Common myeloid progenitor, CD34-positive (primary cell): Measurements from ENCODE around the gene GRIK1.

Experiments
- CTCF ChIA-PET: fragments of 350-600 bp; sonication (Branson Sonifier 250); formaldehyde crosslinking; loops from one replicate; lab custom pipeline; 2021; ENCODE audit warnings: antibody characterized with exemption; lab: Charles Lee
- POLR2A ChIA-PET: fragments of 350-600 bp; sonication (Branson Sonifier 250); formaldehyde crosslinking; loops from one replicate; lab custom pipeline; 2021; ENCODE audit warnings: antibody characterized with exemption; lab: Charles Lee
- DNase-seq, 3 donors: peaks; one replicate each; pipeline versions ENCODE4 v3.0.0 to v3.0.0-alpha.2; 2013
- H3K27ac ChIP-seq, 2 experiments: 1 replicate in 1 of 2; 2 replicates in 1 of 2; pipeline ENCODE4 v1.7.0; 2013; ENCODE audit warnings: inconsistent platforms in 2 of 2, low read length in 2 of 2, mild to moderate bottlenecking in 2 of 2, low read depth in 1 of 2, moderate library complexity in 1 of 2; ENCODE audit not compliant: severe bottlenecking in 2 of 2, insufficient read depth in 1 of 2, poor library complexity in 1 of 2
- H3K27me3 ChIP-seq, 5 experiments: replicated peaks in 2 of 5; 1 replicate in 3 of 5; 2 replicates in 2 of 5; pipeline versions ENCODE4 v1.6.1 to v1.7.0; 2013; ENCODE audit warnings: low read length in 4 of 5, mild to moderate bottlenecking in 2 of 5, moderate library complexity in 2 of 5, inconsistent platforms in 1 of 5; ENCODE audit not compliant: insufficient read depth in 5 of 5, control insufficient read depth in 4 of 5
- H3K36me3 ChIP-seq, 4 experiments: 1 replicate in 2 of 4; 2 replicates in 2 of 4; pipeline versions ENCODE4 v1.6.1 to v1.7.0; 2013; ENCODE audit warnings: low read length in 3 of 4, control low read depth in 1 of 4, mild to moderate bottlenecking in 1 of 4; ENCODE audit not compliant: control insufficient read depth in 4 of 4, insufficient read depth in 4 of 4
- H3K4me1 ChIP-seq, 4 experiments: 1 replicate in 3 of 4; 2 replicates in 1 of 4; pipeline versions ENCODE4 v1.6.1 to v1.7.1; 2013; ENCODE audit warnings: low read length in 3 of 4, mild to moderate bottlenecking in 3 of 4, control low read depth in 1 of 4, inconsistent platforms in 1 of 4, moderate library complexity in 1 of 4; ENCODE audit not compliant: control insufficient read depth in 4 of 4, insufficient read depth in 4 of 4; ENCODE audit errors: control extremely low read depth in 1 of 4
- H3K4me3 ChIP-seq, 7 experiments: 1 replicate in 4 of 7; 2 replicates in 3 of 7; pipeline versions ENCODE4 v1.5.1 to v1.7.0; 2013; ENCODE audit warnings: mild to moderate bottlenecking in 7 of 7, low read length in 6 of 7, moderate library complexity in 6 of 7, inconsistent platforms in 2 of 7, low read depth in 2 of 7, control low read depth in 1 of 7; ENCODE audit not compliant: insufficient read depth in 4 of 7, control insufficient read depth in 1 of 7; ENCODE audit errors: extremely low read depth in 1 of 7
- H3K9me3 ChIP-seq, 5 experiments: 1 replicate in 4 of 5; 2 replicates in 1 of 5; pipeline versions ENCODE4 v1.6.1 to v1.7.1; 2013; ENCODE audit warnings: low read length in 4 of 5, mild to moderate bottlenecking in 2 of 5, inconsistent platforms in 1 of 5, low read depth in 1 of 5, moderate library complexity in 1 of 5; ENCODE audit not compliant: control insufficient read depth in 4 of 5, insufficient read depth in 2 of 5; ENCODE audit errors: control extremely low read depth in 1 of 5
- WGBS: methylation state at CpG from one replicate; pipeline ENCODE4 v1.1.5; 2013; ENCODE audit not compliant: insufficient coverage; 5-methylcytosine and 5-hydroxymethylcytosine counted together

GRIK1 gene

DNA sequence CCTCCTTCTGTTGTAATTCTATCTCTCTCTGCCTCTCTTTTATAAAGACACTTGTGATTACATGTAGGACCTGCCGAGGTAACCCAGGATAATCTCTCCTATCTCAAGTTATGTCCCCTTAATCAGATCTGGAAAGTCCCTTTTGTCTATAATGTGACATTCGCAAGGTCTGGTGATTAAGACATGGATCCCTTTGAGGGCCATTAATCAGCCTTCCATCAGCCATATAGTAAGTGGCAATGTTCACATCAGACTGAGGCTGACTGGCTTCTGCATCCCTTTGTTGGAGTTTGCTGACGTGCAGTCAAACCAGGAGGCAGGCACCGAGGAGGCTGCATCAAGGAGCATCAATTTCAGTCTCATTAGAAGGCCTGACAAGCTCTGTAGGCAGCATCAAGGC lies 431.5 kb downstream of the GRIK1 start:
- POLR2A ChIA-PET: no interaction called here
- Histone ChIP-seq H3K36me3 (no peaks in the 10 kb centered on the region), H3K4me1 (no peaks in the 10 kb centered on the region), H3K9me3 (peaks cover 0 to 2% (median 0%) of the 10 kb centered on the region in 5 experiments), H3K27me3 (no peaks in the 10 kb centered on the region), H3K4me3 (no peak overlapping the region), H3K27ac (no peak overlapping the region)
- no peak for DNase-seq
- CTCF ChIA-PET: no interaction called here
- 94% methylated on average over 4 of the region's 4 CpGs for WGBS

DNA sequence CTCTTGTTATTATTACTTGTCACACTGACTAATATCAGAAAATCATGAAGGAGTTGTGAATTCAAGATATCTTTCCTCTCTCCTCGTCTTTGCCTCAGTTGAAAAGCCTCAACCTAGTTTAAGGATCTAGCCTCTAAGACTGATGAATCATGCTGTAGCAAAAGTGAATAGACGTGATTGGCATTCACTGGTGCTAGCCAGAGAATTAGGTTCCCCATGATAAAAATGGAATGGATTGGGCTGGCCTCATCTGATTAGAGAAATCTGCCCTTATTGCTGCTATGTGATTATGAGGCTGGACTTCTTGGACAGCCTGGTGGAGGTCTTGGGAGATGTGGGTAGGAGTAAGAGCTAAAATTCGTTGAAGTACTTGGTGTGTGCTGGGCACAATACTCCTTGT lies 432.8 kb downstream of the GRIK1 start:
- Histone ChIP-seq H3K27me3 (no peaks in the 10 kb centered on the region), H3K4me1 (no peaks in the 10 kb centered on the region), H3K27ac (no peak overlapping the region), H3K4me3 (no peak overlapping the region), H3K9me3 (no peaks in the 10 kb centered on the region), H3K36me3 (no peaks in the 10 kb centered on the region)
- 100% methylated on average over 1 of the region's 3 CpGs for WGBS
- ChIA-PET CTCF (no interaction called here), POLR2A (no interaction called here)
- DNase-seq: no peak

DNA sequence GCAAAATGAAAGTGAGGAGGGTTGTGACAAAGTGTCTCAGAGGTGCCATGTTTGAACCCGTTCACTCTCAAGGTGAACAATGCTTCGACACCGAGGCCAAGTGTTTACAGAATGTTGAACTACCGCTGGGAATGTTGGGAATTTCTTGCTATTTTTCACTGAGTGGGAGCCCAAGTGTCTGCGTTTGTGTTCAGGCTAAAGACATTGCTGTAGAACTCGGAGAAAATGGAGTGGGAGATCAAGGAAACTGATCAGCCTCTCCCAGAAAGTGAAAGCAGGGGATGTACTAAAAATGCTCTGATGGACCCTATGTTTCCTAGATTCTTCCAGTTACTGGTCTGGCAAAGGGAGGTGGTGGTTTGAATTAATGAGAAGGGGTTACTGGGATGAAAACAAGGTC lies 433.6 kb downstream of the GRIK1 start:
- Histone ChIP-seq H3K9me3 (no peaks in the 10 kb centered on the region), H3K27ac (no peak overlapping the region), H3K36me3 (no peaks in the 10 kb centered on the region), H3K4me1 (no peaks in the 10 kb centered on the region), H3K27me3 (no peaks in the 10 kb centered on the region), H3K4me3 (no peak overlapping the region)
- DNase-seq: no peak
- ChIA-PET CTCF (no interaction called here), POLR2A (no interaction called here)
- WGBS: 66% methylated on average over 6 of the region's 6 CpGs

- no peak overlapping the region for H3K4me3 ChIP-seq
- H3K27me3 ChIP-seq: no peaks in the 10 kb centered on the region
- ChIA-PET CTCF (no interaction called here), POLR2A (no interaction called here)
- no peaks in the 10 kb centered on the region for H3K9me3 ChIP-seq
- WGBS: 0% methylated on average over 1 of the region's 3 CpGs
- no peaks in the 10 kb centered on the region for H3K4me1 ChIP-seq
- H3K36me3 ChIP-seq: no peaks in the 10 kb centered on the region
- DNase-seq: no peak
- H3K27ac ChIP-seq: no peak overlapping the region
Measured at GRCh38 chr21:29504751-29505321, 435.0 kb downstream of the GRIK1 start.

- Histone ChIP-seq H3K4me1 (peaks cover 0 to 2% (median under 1%) of the 10 kb centered on the region in 4 experiments), H3K9me3 (peaks cover 0 to 17% (median 7%) of the 10 kb centered on the region in 5 experiments), H3K36me3 (no peaks in the 10 kb centered on the region), H3K4me3 (no peak overlapping the region), H3K27me3 (no peaks in the 10 kb centered on the region), H3K27ac (no peak overlapping the region)
- POLR2A ChIA-PET: no interaction called here
- no peak for DNase-seq
- WGBS: no CpG with 5 or more reads among the region's 1 CpG
- CTCF ChIA-PET: no interaction called here
Measured at GRCh38 chr21:29501451-29501850, 438.3 kb downstream of the GRIK1 start.

DNA sequence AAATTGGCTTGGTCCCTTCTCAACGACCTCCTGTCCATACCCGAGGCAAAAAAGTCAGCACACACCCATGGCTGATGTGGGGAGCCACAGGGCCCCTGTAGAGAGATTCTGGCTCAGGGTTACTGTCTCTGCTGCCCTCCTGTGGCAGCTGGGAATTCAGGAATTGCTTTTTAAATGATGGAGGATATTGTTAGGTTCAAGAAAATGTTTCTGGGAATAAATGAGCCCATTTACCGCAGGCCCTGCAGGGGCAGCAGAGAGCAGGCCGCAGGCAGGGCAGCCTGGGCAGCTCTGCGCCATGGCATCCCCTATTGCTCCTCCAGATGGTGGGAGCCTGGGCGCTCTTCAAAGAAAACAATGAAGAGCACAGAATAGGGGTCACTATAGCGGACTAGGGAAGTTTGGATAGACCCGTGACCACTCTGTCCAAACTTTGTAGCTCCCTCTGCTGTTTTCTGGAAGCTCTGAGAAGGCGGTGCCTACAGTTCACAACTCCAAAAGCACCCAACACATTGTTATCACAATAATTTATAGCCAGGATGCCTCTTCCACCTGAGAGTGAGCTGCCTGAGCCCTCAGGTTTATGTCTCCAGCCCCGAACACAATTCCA lies 440.0 kb downstream of the GRIK1 start:
- 87% methylated on average over 9 of the region's 10 CpGs for WGBS
- Histone ChIP-seq H3K27ac (no peak overlapping the region), H3K9me3 (peaks cover 0 to 17% (median 7%) of the 10 kb centered on the region in 5 experiments), H3K4me1 (peaks cover 0 to 11% (median 2%) of the 10 kb centered on the region in 4 experiments), H3K4me3 (no peak overlapping the region), H3K27me3 (no peaks in the 10 kb centered on the region), H3K36me3 (no peaks in the 10 kb centered on the region)
- CTCF ChIA-PET: interaction anchor here (1.1 kb wide), 1 partner anchor 10 kb away, joined by 3 read pairs; no protein-coding TSS in a partner anchor
- DNase-seq: no peak
- POLR2A ChIA-PET: no interaction called here

DNA sequence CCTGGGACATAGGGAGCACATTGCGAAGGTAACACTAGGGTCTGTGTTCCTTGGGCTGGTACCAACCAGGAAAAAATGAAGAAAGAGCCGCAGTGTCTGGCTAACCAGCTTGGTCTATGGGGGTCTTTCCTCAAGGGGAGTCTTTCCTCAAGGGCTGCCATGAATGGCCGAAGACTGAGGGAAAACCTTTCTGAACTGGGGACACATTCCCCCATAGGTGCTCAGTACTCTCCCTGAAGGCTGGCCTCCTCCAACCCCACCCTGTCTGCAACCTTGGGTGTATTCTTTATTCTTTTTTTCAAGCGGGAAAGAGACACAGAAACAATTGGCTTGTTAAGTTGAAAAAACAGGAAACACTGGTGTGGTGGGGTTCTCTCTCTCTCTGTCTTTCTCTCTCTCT lies 440.6 kb downstream of the GRIK1 start:
- POLR2A ChIA-PET: no interaction called here
- H3K36me3 ChIP-seq: no peaks in the 10 kb centered on the region
- WGBS: 98% methylated on average over 3 of the region's 4 CpGs
- peaks cover 0 to 11% (median 2%) of the 10 kb centered on the region in 4 experiments for H3K4me1 ChIP-seq
- H3K27me3 ChIP-seq: no peaks in the 10 kb centered on the region
- peak in 1 of 3 donors; percentile 3 for DNase-seq
- no peak overlapping the region for H3K27ac ChIP-seq
- CTCF ChIA-PET: interaction anchor here (0.9 kb wide), 1 partner anchor 264 kb away, joined by 3 read pairs; no protein-coding TSS in a partner anchor
- H3K9me3 ChIP-seq: peaks cover 0 to 17% (median 7%) of the 10 kb centered on the region in 5 experiments
- H3K4me3 ChIP-seq: no peak overlapping the region
